KBM-7 (cell line): ENCODE data around the gene WIPF2.

ENCODE experiments used
- DNase-seq: peaks from one replicate; pipeline ENCODE4 v3.0.0-alpha.2; 2015
- in situ Hi-C: fragments of 300-500 bp; cut with MboI; formaldehyde crosslinking; loops from 2 replicates; pipeline ENCODE4 v1.14.3; 2020; ENCODE audit warnings: low sequenced_read_pairs, low pct_unique_long_range_greater_than_20kb, mixed read lengths

Gene WIPF2

DNA sequence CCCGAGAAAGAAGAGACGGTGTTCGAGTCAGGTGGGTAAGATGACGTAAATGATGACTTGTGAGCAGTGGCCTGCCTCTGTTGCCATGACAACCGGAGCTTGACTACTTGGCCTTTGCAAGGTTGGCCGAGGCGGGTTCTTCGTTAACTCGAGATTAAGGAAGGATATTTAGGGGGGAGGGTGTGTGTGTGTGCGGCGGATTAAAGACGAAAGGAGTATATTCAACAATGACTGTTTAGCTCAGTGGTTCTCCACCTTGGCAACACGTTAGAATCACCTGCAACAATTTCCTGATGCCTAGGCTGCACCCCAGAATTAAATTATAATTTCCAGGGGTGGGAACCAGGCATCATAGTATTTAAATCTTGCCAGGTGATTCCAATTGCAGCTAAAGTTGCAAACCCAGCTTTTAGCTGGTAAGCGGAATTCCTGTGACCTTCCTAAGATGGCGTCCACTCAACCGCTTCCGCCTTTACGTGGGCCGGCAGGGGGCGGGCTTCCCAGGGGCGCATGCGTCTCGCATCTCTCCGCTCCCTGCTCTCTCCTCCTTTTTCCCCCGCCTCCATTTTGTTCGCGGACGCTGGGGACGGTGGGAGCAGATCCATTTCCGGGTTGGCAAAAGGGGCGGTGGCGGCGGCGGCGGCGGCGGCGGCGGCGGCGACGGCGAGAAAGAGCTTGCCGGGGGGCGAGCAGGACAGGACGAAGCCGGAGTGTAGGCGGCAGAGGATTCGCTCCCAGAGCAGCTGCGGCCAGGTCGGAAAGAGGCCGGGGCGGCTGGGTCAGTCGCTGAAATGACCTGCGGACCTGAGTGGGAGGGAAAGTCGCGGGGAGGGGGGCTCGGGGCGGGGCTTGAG is at the start of gene WIPF2:
WIPF2 (plus strand) TSS at position 565 of the 854 bp plus-strand sequence. CDS start 37,156 bp downstream, outside the sequence.
- DNase-seq: peak; percentile 97

GRCh38 chr17:40170325-40170724 is 48.8 kb upstream of the WIPF2 start:
- no peak for DNase-seq
- in situ Hi-C loops: no loop called here

More for the DNA sequence above, at the start of gene WIPF2:
- in situ Hi-C loops: no loop called here

DNA sequence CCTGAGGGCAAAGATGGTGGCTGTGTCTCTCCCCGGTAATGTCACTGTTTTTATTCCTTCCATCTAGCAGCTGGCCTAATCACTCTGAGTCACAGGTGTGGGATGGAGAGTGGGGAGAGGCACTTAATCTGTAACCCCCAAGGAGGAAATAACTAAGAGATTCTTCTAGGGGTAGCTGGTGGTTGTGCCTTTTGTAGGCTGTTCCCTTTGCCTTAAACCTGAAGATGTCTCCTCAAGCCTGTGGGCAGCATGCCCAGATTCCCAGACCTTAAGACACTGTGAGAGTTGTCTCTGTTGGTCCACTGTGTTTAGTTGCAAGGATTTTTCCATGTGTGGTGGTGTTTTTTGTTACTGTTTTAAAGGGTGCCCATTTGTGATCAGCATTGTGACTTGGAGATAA is 47.4 kb upstream of the WIPF2 start:
- in situ Hi-C loops: no loop called here
- no peak for DNase-seq

DNA sequence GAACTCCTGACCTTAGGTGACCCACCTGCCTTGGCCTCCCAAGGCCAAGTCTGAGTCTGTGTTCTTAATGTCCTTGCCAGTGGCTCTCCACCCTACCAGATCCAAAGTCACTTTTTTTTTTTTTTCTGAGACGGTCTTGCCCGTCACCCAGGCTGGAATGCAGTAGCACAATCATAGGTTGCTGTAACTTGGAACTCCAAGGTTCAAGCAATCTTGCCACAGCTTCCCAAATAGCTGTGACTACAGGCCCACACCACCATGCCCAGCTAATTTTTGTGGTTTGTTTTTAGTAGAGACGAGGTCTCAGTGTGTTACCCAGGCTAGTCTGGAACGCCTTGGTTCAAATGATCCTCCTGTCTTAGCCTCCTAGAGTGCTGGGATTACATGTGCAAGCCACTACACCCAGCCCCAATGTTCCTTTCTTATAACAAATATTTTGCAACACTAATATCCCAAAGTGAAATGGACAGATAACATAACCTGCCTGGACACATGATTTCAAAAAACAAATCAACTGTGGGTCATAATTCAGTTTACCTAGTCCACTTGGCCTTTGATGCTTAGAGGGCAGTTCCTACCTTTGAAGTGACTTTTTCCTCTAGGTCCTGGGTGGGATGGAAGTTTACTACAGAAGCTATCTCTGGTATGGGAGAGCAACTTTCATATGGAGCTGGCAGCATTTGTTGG is 45.9 kb upstream of the WIPF2 start:
- in situ Hi-C loops: no loop called here
- no peak for DNase-seq

DNA sequence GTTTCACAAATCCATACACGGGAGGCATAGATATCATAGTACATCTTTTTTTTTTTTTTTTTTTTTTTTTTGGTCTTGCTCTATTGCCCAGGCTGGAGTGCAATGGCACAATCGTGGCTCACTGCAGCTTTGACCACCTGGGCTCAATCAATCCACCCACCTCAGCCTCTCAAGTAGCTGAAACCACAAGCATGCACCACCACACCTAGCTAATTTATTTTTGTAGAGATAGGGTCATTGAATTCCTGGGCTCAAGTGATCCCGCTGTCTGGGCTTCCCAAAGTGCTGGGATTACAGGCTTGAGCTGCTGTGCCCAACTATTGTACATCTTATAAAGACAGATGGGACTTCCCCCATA is 45.3 kb upstream of the WIPF2 start:
- no peak for DNase-seq
- in situ Hi-C loops: no loop called here

DNA sequence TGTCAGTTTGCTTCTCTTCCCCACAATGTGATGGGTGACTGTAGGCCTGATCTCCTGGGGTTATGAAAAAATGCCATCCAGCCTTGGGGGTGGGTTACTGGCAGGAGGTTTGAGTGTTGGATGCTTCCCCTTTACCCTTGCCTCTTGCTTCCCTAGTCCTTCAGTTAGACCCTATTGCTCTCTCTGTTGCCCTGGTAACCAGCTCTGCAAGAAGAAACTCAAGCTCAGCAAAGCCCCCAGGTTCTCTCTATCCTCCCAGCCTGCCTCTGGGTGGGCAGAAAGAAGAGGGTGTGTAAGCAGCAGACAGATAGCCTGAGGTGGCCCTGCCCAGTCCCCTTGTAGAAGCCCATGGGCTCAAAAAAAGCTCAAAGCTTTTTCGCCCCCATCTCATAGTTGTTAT is 44.6 kb upstream of the WIPF2 start:
- in situ Hi-C loops: no loop called here
- no peak for DNase-seq

GRCh38 chr17:40175928-40176753 is 43.0 kb upstream of the WIPF2 start:
- DNase-seq: no peak

DNA sequence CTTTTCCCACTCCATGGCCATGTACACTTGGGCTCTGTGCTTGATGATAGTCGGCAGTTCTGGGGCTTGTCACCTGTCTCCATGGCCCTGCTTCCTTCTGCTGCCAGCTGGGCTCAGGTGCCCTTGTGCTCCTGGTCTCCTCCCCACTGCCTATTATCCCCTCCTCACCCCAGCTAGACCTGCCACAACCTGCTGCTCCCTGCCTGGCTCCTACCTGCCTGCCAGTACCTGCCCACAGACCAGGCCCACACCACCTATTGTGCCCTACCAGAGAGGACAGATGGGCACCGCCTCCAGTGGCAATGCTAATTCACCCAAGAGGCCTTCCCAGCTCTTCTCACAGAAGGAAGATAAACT is 42.4 kb upstream of the WIPF2 start:
- DNase-seq: no peak
- in situ Hi-C loops: no loop called here

More at GRCh38 chr17:40175928-40176753, 43.0 kb upstream of the WIPF2 start:
- in situ Hi-C loops: no loop called here

DNA sequence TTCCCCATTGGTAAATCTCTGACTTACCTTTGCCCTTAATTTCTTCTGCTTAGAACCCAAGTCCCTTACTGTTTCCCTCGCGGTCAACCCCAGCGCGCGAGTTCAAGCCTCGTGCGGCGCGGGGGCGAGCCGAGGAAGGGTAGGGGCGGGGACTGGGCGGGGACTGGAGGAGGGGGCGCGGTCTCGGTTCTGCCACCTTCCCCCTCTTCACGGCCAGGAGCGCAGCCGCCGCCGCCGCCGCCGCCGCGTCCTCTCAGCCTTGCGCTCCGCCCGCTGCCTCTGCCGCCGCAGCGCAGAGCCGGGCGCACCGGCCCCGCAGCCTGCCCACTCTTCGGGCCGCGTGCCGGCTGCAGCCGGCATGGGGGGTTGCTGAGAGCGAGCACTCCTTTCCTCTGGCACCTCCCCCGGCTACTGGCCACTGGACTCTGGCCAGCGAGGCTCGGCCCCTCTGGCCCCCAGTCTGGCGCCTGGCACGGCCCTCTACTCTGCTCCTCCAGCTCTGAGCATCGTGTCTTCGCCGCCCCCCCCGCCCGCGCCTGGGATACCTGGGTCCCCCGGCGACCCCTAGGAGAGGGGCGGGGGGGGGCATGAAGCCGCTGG is 41.7 kb upstream of the WIPF2 start, which contains the start of gene RAPGEFL1:
RAPGEFL1 (plus strand) TSS at position 196 of the 600 bp plus-strand sequence; CDS start at position 588, 392 bp downstream.
- DNase-seq: no peak
- in situ Hi-C loops: no loop called here

- in situ Hi-C loops: no loop called here
- no peak for DNase-seq
These were observed 41.0 kb upstream of the WIPF2 start for GRCh38 chr17:40178021-40178601.

GRCh38 chr17:40178660-40179059 is 40.4 kb upstream of the WIPF2 start:
- in situ Hi-C loops: no loop called here
- no peak for DNase-seq

GRCh38 chr17:40179923-40180659 is 39.0 kb upstream of the WIPF2 start:
- no peak for DNase-seq
- in situ Hi-C loops: no loop called here

DNA sequence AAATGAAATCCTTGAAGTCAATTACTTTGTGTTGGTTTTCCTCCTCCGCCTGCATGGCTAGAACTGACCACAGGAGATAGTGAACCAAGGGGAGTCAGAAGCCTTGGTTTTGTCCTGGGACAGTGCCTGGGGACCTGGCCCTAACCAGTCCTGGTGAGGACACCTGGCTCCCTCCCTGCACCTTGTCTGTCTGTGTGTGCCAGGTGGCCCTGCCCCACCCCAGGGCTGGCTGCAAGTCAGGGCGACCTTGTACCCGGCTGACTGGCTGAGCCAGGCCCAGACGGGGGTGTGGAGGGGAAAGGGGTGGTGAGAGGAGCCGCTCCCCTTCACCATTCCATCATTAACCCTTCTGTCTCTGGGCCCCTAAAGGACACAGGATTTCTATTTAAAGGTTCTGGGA is 38.4 kb upstream of the WIPF2 start:
- no peak for DNase-seq
- in situ Hi-C loops: no loop called here

- no peak for DNase-seq
- in situ Hi-C loops: no loop called here
These were observed 37.9 kb upstream of the WIPF2 start for GRCh38 chr17:40181205-40181604.

GRCh38 chr17:40182606-40183005 is 36.5 kb upstream of the WIPF2 start:
- in situ Hi-C loops: no loop called here

GRCh38 chr17:40187238-40187637 is 31.9 kb upstream of the WIPF2 start:
- in situ Hi-C loops: no loop called here
- DNase-seq: no peak

More at GRCh38 chr17:40182606-40183005, 36.5 kb upstream of the WIPF2 start:
- no peak for DNase-seq

- in situ Hi-C loops: no loop called here
- no peak for DNase-seq
These were observed 30.4 kb upstream of the WIPF2 start for GRCh38 chr17:40188694-40189093.
